Thymus (tissue), 11 donors: ENCODE results near the gene PA2G4. TPM values are rescaled to one million over a fixed set of nuclear protein-coding genes. Genes with fewer than 3 reads are reported as not detected.

Experiments used
- DNase-seq, 9 donors: peaks; one replicate each; pipeline ENCODE4 v3.0.0-alpha.2; 2013; ENCODE audit warnings: low spot score in 9 of 9, low read depth in 6 of 9, missing footprints in 1 of 9
- H3K27ac ChIP-seq, 2 donors: one replicate each; pipeline ENCODE4 v1.5.1; 2013; ENCODE audit warnings: control low read depth in 1 of 2, low read depth in 1 of 2, low read length in 1 of 2, mild to moderate bottlenecking in 1 of 2, moderate library complexity in 1 of 2
- H3K27me3 ChIP-seq, 2 donors: one replicate each; pipeline ENCODE4 v1.5.1; 2013; ENCODE audit warnings: low read length in 1 of 2; ENCODE audit not compliant: control insufficient read depth in 2 of 2, insufficient read depth in 1 of 2
- H3K36me3 ChIP-seq, 2 donors: one replicate each; pipeline ENCODE4 v1.5.1; 2013; ENCODE audit warnings: low read length in 1 of 2, mild to moderate bottlenecking in 1 of 2, moderate library complexity in 1 of 2; ENCODE audit not compliant: control insufficient read depth in 2 of 2, insufficient read depth in 2 of 2
- H3K4me1 ChIP-seq, 2 donors: one replicate each; pipeline ENCODE4 v1.5.1; 2013; ENCODE audit warnings: low read length in 2 of 2; ENCODE audit not compliant: control insufficient read depth in 2 of 2, insufficient read depth in 2 of 2
- H3K4me3 ChIP-seq, 2 donors: one replicate each; pipeline ENCODE4 v1.5.1; 2013; ENCODE audit warnings: low read length in 2 of 2, control low read depth in 1 of 2, mild to moderate bottlenecking in 1 of 2
- H3K9me3 ChIP-seq, 2 donors: one replicate each; pipeline ENCODE4 v1.5.1; 2013; ENCODE audit warnings: low read length in 1 of 2, mild to moderate bottlenecking in 1 of 2; ENCODE audit not compliant: control insufficient read depth in 2 of 2, insufficient read depth in 1 of 2
- WGBS: extraction: QIAGEN DNeasy Blood & Tissue Kit; methylation state at CpG from one replicate; pipeline ENCODE4 v1.1.7; 2013; 5-methylcytosine and 5-hydroxymethylcytosine counted together
- polyA plus RNA-seq: library from polyadenylated mRNA; stranded (reverse); fragments of 200-250 nt; gene quantifications from one replicate; pipeline ENCODE4 v1.2.3, GENCODE V29; 2013
- total RNA-seq: library from RNA; stranded (reverse); fragments of 120-200 nt; gene quantifications from one replicate; pipeline ENCODE4 v1.2.4, GENCODE V29; 2013
- donor health status: healthy.

PA2G4 gene
- total and polyA plus RNA-seq, 2 donors, result 67.9 to 170 TPM

GRCh38 chr12:56078931-56079722 is 25.2 kb upstream of the PA2G4 start:
- Histone ChIP-seq H3K27me3 (peaks cover 25 to 69% of the 10 kb centered on the region in 2 donors), H3K4me3 (peak overlapping the region; percentile 39 to 53), H3K27ac (no peak overlapping the region), H3K4me1 (peaks cover 16 to 22% of the 10 kb centered on the region in 2 donors), H3K9me3 (peaks cover 0 to 12% of the 10 kb centered on the region in 2 donors), H3K36me3 (no peaks in the 10 kb centered on the region)
- DNase-seq, result peak in 2 of 9 donors; percentile 28 to 34
- WGBS, result 7% methylated on average over 50 of the region's 50 CpGs

DNA sequence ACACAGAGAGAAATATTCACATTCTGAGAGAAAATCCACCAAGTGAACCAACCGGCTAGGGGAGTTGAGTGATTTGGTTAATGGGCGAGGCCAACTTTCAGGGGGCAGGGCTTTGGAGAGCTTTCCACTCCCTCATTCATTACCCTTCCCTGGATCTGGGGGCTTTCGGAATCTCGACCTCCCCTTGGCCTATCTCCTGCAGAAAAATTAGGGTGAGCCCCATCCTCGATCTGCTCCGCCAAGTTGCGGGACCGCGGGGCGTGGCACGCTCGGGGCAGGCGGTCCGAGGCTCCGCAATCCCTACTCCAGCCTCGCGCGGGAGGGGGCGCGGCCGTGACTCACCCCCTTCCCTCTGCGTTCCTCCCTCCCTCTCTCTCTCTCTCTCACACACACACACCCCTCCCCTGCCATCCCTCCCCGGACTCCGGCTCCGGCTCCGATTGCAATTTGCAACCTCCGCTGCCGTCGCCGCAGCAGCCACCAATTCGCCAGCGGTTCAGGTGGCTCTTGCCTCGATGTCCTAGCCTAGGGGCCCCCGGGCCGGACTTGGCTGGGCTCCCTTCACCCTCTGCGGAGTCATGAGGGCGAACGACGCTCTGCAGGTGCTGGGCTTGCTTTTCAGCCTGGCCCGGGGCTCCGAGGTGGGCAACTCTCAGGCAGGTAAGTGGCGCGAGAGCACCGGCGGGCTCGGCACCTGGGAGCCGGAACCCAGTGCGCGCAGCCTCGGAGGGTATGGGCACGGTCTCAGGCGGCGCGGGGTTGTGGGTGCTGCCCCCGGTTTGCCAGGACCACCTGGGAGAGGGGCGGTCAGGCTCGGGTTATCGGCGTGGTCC is 24.4 kb upstream of the PA2G4 start, which contains the start of gene ERBB3:
TSS of gene ERBB3 (plus strand) at position 443 of the 833 bp plus-strand sequence. CDS start at position 579, 136 bp downstream.
- Histone ChIP-seq H3K4me1 (peaks cover 16 to 22% of the 10 kb centered on the region in 2 donors), H3K27me3 (peaks cover 25 to 74% of the 10 kb centered on the region in 2 donors), H3K4me3 (peak within 1 kb of the TSS; percentile 39 to 53), H3K9me3 (peaks cover 0 to 12% of the 10 kb centered on the region in 2 donors), H3K36me3 (no peaks in the 10 kb centered on the region), H3K27ac (no peak within 1 kb of the TSS)
- 2% methylated on average over 59 of the region's 59 CpGs for WGBS
- peak in 2 of 9 donors; percentile 21 to 40 for DNase-seq

DNA sequence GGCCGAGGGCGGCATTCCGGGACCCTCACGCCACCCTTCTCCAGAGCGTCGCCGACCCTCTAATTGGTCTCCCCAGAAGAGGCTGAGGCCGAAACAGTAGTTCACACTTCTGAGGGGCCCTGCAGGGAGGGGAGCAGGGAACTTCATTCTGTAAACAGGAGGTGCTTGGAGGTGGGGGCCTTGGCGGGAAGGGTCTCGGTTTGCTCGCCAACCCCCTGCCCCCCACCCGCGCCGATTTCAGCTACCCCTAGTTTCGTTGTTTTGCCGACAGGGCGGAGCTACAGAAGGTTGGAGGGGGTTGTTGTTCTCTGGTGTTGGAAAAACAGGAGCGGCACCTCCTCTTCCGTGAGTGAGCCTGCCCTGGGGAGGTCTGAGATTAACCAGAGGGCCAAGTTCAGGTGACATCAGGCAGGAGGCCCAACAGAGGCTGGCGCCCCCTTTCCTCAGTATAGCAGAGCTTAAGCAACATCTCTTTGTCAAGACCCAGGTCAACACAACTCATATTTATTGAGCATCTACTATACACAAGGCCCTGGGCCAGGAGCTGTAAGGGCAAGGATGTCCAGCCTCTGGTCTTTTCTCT is 23.7 kb upstream of the PA2G4 start:
- peaks cover 16 to 22% of the 10 kb centered on the region in 2 donors for H3K4me1 ChIP-seq
- H3K4me3 ChIP-seq, result peak overlapping the region; percentile 39 to 53
- 34% methylated on average over 20 of the region's 20 CpGs for WGBS
- peaks cover 25 to 76% of the 10 kb centered on the region in 2 donors for H3K27me3 ChIP-seq
- no peak overlapping the region for H3K27ac ChIP-seq
- DNase-seq, result no peak
- H3K36me3 ChIP-seq, result no peaks in the 10 kb centered on the region
- H3K9me3 ChIP-seq, result peaks cover 0 to 12% of the 10 kb centered on the region in 2 donors

DNA sequence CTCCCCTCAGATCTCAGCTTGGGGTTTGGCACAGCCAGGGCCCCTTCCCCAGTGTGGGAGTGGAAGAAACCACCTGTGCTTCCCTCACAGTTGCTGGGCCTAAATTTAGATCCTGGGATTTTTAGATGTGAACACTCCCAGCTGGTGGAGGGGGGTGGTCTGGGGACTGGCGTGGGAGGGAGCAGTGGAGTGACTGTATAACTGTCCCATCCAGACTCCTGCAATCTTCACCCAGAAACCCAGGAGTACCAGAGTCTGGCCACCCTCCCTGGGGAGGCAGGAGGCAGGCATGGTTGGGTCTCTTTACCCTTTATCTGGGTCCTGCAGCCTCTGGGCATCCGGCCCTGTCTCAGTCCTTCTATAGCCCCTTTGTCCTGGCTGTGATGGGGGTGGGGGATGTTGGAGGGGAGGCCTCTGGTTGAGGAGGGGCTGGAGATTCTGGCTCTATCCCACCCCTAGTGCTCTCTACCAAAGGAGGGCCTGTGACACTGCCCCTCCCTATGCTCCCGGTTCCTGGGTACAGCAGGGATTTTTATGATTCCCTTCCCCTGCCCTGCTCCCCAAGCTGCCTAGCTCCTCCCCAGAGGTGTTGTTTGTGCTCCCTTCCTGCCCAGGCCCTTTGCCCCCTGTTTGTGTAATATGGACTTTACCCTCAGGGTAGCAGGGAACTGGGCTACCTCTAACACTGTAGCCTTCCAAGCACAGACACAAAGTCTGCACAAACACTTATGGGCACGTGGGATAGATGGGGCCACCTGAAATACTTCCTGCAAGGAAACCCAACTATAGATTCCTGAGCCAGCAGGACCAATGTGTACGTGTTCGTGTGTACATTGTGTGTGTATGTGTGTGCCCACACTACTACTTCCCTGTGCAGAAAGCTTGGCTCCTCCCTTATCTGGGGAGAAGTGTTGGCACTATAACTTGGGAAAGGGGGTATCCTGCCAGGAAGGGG is 22.7 kb upstream of the PA2G4 start:
- Histone ChIP-seq H3K4me3 (no peak overlapping the region), H3K9me3 (peaks cover 0 to 12% of the 10 kb centered on the region in 2 donors), H3K4me1 (peaks cover 16 to 22% of the 10 kb centered on the region in 2 donors), H3K27ac (no peak overlapping the region), H3K36me3 (no peaks in the 10 kb centered on the region), H3K27me3 (peaks cover 25 to 76% of the 10 kb centered on the region in 2 donors)
- 79% methylated on average over 6 of the region's 6 CpGs for WGBS
- DNase-seq, result no peak

DNA sequence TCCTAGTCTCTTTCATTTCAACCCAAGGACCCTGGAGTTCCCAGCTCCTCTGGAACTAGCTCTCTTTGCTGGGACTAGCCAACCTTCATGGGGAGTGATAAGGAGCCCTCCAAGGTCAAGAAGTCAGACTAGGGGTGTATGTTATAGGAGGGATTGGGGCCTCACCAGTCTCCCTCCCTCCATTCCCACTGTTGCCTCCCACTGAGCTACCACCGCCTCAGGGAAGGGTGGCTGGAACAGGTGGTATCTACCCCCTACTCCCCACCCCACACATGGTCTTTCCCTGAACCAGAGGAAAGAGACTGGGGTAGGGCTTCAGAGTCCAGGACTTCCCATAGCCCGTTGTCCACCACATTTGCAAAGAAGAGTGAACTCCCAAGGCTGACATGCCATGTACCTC is 22.0 kb upstream of the PA2G4 start:
- H3K27ac ChIP-seq, result no peak overlapping the region
- DNase-seq, result no peak
- H3K4me1 ChIP-seq, result peaks cover 16 to 22% of the 10 kb centered on the region in 2 donors
- 92% methylated on average over 2 of the region's 2 CpGs for WGBS
- H3K4me3 ChIP-seq, result no peak overlapping the region
- no peaks in the 10 kb centered on the region for H3K36me3 ChIP-seq
- H3K27me3 ChIP-seq, result peaks cover 25 to 75% of the 10 kb centered on the region in 2 donors
- peaks cover 0 to 12% of the 10 kb centered on the region in 2 donors for H3K9me3 ChIP-seq

DNA sequence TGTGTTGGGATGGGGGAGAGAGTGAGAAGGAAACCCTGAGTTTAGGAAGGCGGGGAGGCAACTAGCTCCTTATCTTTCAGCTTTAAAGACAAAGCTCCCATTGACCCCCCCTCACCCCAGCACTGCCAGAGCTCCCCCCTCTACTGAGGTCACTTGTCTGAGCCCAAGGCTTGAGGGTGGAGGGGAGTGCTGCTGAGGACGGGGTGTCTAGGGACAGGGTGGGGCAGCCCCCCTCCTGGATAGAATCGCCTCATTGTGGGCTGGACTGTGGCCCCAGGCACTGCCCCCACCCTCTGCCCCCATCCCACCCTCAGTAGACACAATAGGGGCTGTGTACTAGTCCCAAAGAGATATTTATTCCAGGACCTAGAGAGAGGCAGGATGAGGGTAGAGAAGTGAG is 21.4 kb upstream of the PA2G4 start:
- no peak overlapping the region for H3K4me3 ChIP-seq
- H3K4me1 ChIP-seq, result peaks cover 16 to 22% of the 10 kb centered on the region in 2 donors
- peaks cover 25 to 69% of the 10 kb centered on the region in 2 donors for H3K27me3 ChIP-seq
- no peak overlapping the region for H3K27ac ChIP-seq
- no peak for DNase-seq
- 93% methylated on average over 3 of the region's 3 CpGs for WGBS
- peaks cover 0 to 12% of the 10 kb centered on the region in 2 donors for H3K9me3 ChIP-seq
- H3K36me3 ChIP-seq, result no peaks in the 10 kb centered on the region

- no peak overlapping the region for H3K4me3 ChIP-seq
- H3K9me3 ChIP-seq, result peaks cover 0 to 8% of the 10 kb centered on the region in 2 donors
- DNase-seq, result peak in 1 of 9 donors; percentile 26
- H3K36me3 ChIP-seq, result no peaks in the 10 kb centered on the region
- H3K27me3 ChIP-seq, result peaks cover 14 to 48% of the 10 kb centered on the region in 2 donors
- no peak overlapping the region for H3K27ac ChIP-seq
- H3K4me1 ChIP-seq, result peaks cover 6 to 8% of the 10 kb centered on the region in 2 donors
- WGBS, result 91% methylated on average over 15 of the region's 15 CpGs
Observed at GRCh38 chr12:56084958-56085543, 19.3 kb upstream of the PA2G4 start.

DNA sequence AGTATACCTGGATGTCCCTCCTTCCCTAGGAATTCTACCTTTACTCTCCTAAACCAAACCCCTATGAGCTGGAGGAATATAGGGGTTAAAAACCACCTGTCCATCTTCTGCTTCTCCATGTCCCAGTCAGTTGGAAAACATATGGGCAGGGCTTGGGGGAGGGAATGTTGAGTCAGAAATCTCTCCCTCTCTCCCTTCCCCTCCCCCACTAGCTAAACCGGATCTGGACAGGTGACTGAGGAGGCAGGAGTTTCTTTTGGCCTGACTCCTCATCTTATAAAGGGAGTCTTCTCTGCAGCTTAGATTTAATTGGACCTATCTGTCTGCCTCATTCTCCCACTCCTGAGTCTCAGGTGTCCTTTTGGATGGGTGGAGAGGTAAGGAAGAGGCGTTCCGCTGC is 18.3 kb upstream of the PA2G4 start:
- 89% methylated on average over 3 of the region's 3 CpGs for WGBS
- Histone ChIP-seq H3K9me3 (no peaks in the 10 kb centered on the region), H3K27me3 (peaks cover 3 to 38% of the 10 kb centered on the region in 2 donors), H3K4me1 (no peaks in the 10 kb centered on the region), H3K4me3 (no peak overlapping the region), H3K27ac (no peak overlapping the region), H3K36me3 (no peaks in the 10 kb centered on the region)
- DNase-seq, result no peak
